HCT116 (cell line): ENCODE results near the gene RNF32. TPM values are rescaled to one million over a fixed set of nuclear protein-coding genes. Genes with fewer than 3 reads are reported as not detected.

ENCODE experiments used
- ATAC-seq: fragments of 200-7000 bp; cut with Tn5 transposase; 2 replicates; pipeline ENCODE4 v1.9.1; 2020; ENCODE audit warnings: mild to moderate bottlenecking, moderate library complexity
- BruUV-seq: library from RNA; stranded (reverse); fragments of 400-500 nt; replicated peaks from 2 replicates; lab custom pipeline; 2021; lab: Mats Ljungman, UMichigan
- CTCF ChIA-PET: fragments of 300-600 bp; sonication (Branson Sonifier 250); formaldehyde crosslinking; loops from one replicate; lab custom pipeline; 2021; ENCODE audit warnings: antibody characterized with exemption; lab: Charles Lee
- POLR2A ChIA-PET: fragments of 300-600, 350-600 bp; sonication (Branson Sonifier 250); formaldehyde crosslinking; loops from one replicate; lab custom pipeline; 2021; ENCODE audit warnings: antibody characterized with exemption; lab: Charles Lee
- RAD21 ChIA-PET, 2 experiments: fragments of 300-600 bp; sonication (Branson Sonifier 250); formaldehyde crosslinking; loops; one replicate each; lab custom pipeline; 2023; ENCODE audit warnings: low total read pairs in 2 of 2; ENCODE audit not compliant: uncharacterized antibody in 2 of 2, unreplicated experiment in 2 of 2, low non-redundant PET in 1 of 2; lab: Charles Lee
- DNase-seq: peaks from one replicate; pipeline ENCODE4 v3.0.0-alpha.2; 2010; ENCODE audit warnings: low read depth, low spot score
- H2AFZ ChIP-seq: fragments of 200-600 bp; shearing (Covaris generic), sonication (generic); 2 replicates; pipeline ENCODE4 v1.6.1; 2017; ENCODE audit warnings: low read depth, mixed run types, mixed read lengths, antibody characterized with exemption, low read length; ENCODE audit not compliant: poor library complexity, severe bottlenecking
- H3K27ac ChIP-seq: 2 replicates; pipeline ENCODE4 v1.5.1; 2012; ENCODE audit warnings: low read depth, low read length
- H3K27me3 ChIP-seq: fragments of 200-600 bp; sonication (generic); 2 replicates; pipeline ENCODE4 v1.6.1; 2016; ENCODE audit warnings: mixed run types, low read length, mixed read lengths; ENCODE audit not compliant: insufficient read depth
- H3K36me3 ChIP-seq, 2 experiments: fragments of 200-500 bp in 1 of 2; fragments of 200-600 bp in 1 of 2; sonication (Bioruptor generic) in 1 of 2; sonication (generic) in 1 of 2; 2 replicates each; pipeline versions ENCODE4 v1.5.1 to v1.6.1; 2014 to 2016; ENCODE audit warnings: low read length in 2 of 2, inconsistent platforms in 1 of 2, mixed read lengths in 1 of 2, mixed run types in 1 of 2; ENCODE audit not compliant: insufficient read depth in 2 of 2, control insufficient read depth in 1 of 2
- H3K4me1 ChIP-seq, 2 experiments: fragments of 200-600 bp in 1 of 2; sonication (generic) in 1 of 2; 2 replicates each; pipeline versions ENCODE4 v1.5.1 to v1.6.1; 2012 to 2017; ENCODE audit warnings: low read length in 2 of 2, inconsistent platforms in 1 of 2, mild to moderate bottlenecking in 1 of 2, mixed read lengths in 1 of 2, mixed run types in 1 of 2, moderate library complexity in 1 of 2; ENCODE audit not compliant: insufficient read depth in 2 of 2, control insufficient read depth in 1 of 2
- H3K4me2 ChIP-seq: fragments of 200-600 bp; sonication (generic); 2 replicates; pipeline ENCODE4 v1.6.1; 2017; ENCODE audit warnings: mixed run types, low read length, mixed read lengths
- H3K4me3 ChIP-seq, 2 experiments: fragments of 200-600 bp in 1 of 2; sonication (generic) in 1 of 2; replicated peaks in 1 of 2; 2 replicates each; pipeline ENCODE4 v1.5.1; 2011 to 2016; ENCODE audit warnings: low read length in 2 of 2, control low read depth in 1 of 2, low read depth in 1 of 2, mild to moderate bottlenecking in 1 of 2, mixed read lengths in 1 of 2, mixed run types in 1 of 2
- H3K79me2 ChIP-seq: fragments of 200-600 bp; sonication (generic); 2 replicates; pipeline ENCODE4 v1.6.1; 2017; ENCODE audit warnings: mild to moderate bottlenecking, mixed run types, low read length, moderate library complexity, mixed read lengths; ENCODE audit not compliant: insufficient read depth
- H3K9ac ChIP-seq: fragments of 200-600 bp; sonication (generic); 2 replicates; pipeline ENCODE4 v1.6.1; 2016; ENCODE audit warnings: low read length, mixed read lengths
- H3K9me2 ChIP-seq: fragments of 200-600 bp; sonication (generic), shearing (Covaris generic); 2 replicates; pipeline ENCODE4 v1.6.1; 2017; ENCODE audit warnings: mixed run types, mild to moderate bottlenecking, moderate library complexity; ENCODE audit not compliant: insufficient read depth
- H3K9me3 ChIP-seq, 2 experiments: fragments of 200-500 bp in 1 of 2; fragments of 200-600 bp in 1 of 2; sonication (Bioruptor generic) in 1 of 2; sonication (generic) in 1 of 2; 2 replicates each; pipeline ENCODE4 v1.6.1; 2014 to 2017; ENCODE audit warnings: low read length in 2 of 2, mixed read lengths in 2 of 2, inconsistent platforms in 1 of 2, low read depth in 1 of 2, mild to moderate bottlenecking in 1 of 2, mixed run types in 1 of 2, moderate library complexity in 1 of 2; ENCODE audit not compliant: control insufficient read depth in 1 of 2, insufficient read depth in 1 of 2
- H4K20me1 ChIP-seq: fragments of 200-600 bp; sonication (generic), shearing (Covaris generic); 2 replicates; pipeline ENCODE4 v1.6.1; 2017; ENCODE audit warnings: mixed run types, mild to moderate bottlenecking, moderate library complexity; ENCODE audit not compliant: insufficient read depth
- CEBPB ChIP-seq: IDR thresholded peaks from 2 replicates; pipeline ENCODE4 v1.6.1; 2012; ENCODE audit warnings: low read depth
- EGR1 ChIP-seq: IDR thresholded peaks from 2 replicates; pipeline ENCODE4 v1.6.1; 2012; ENCODE audit warnings: low read depth
- ELF1 ChIP-seq: IDR thresholded peaks from 2 replicates; pipeline ENCODE4 v1.6.1; 2012; ENCODE audit warnings: low read depth, borderline replicate concordance
- EZH2 ChIP-seq: fragments of 200-600 bp; sonication (generic); IDR thresholded peaks from 2 replicates; pipeline ENCODE4 v1.6.1; 2017; ENCODE audit warnings: antibody characterized with exemption, mixed run types
- JUND ChIP-seq: IDR thresholded peaks from 2 replicates; pipeline ENCODE4 v1.6.1; 2012
- RAD21 ChIP-seq: IDR thresholded peaks from 2 replicates; pipeline ENCODE4 v1.6.1; 2012; ENCODE audit warnings: low read depth, mild to moderate bottlenecking
- SP1 ChIP-seq: IDR thresholded peaks from 2 replicates; pipeline ENCODE4 v1.6.1; 2012; ENCODE audit warnings: low read depth
- SRF ChIP-seq: IDR thresholded peaks from 2 replicates; pipeline ENCODE4 v1.6.1; 2012; ENCODE audit warnings: low read depth
- YY1 ChIP-seq: IDR thresholded peaks from 2 replicates; pipeline ENCODE4 v1.6.1; 2011; ENCODE audit warnings: low read length, low read depth, moderate library complexity, mild to moderate bottlenecking; ENCODE audit not compliant: insufficient replicate concordance; ENCODE audit errors: extremely low read depth
- ZFX ChIP-seq: fragments of 450-650 bp; IDR thresholded peaks from 2 replicates; pipeline ENCODE4 v1.6.1; 2017
- ZNF274 ChIP-seq: fragments of 200-500 bp; sonication (Bioruptor generic); IDR thresholded peaks from 2 replicates; pipeline ENCODE4 v1.6.1; 2014; ENCODE audit warnings: mild to moderate bottlenecking, low read depth, low read length, inconsistent platforms
- intact Hi-C: fragments of 100-400 bp; cut with micrococcal nuclease; formaldehyde crosslinking; loops from 2 replicates; pipeline ENCODE4 v1.10.0; 2022
- total RNA-seq: library from RNA; stranded (reverse); gene quantifications from one replicate; pipeline ENCODE4 v1.2.1, GENCODE V29; 2021; ENCODE audit not compliant: unreplicated experiment
- TF ChIP-seq, protein P1 (sequence below): IDR thresholded peaks from 2 replicates; pipeline ENCODE4 v1.6.1; 2012
- TF ChIP-seq, protein P2 (sequence below): IDR thresholded peaks from 2 replicates; pipeline ENCODE4 v1.6.1; 2012

Gene RNF32
- total RNA-seq, 1 experiment from 2014 or later: 3.4 TPM

DNA sequence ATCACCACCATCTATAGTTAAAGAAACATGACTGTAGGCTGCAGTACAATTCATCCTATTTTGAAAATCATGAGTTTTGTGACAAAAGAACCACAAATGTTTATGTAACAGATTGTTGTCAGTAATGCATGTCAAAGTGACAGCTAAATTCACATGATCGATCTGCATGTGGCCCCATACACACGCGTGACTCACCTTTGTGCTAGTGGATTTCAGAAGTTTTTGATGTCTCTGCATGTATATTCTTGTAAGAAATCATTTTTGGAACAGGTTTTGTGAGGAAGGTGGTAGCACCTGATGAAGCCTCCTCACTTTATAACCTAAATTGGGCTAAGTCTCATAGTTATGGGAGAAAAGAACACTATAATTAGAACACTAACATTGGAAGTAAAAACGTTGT, 17.1 kb downstream of the RNF32 start:
- TF ChIP-seq SRF (no peak), CEBPB (no peak), SP1 (no peak), RAD21 (no peak), YY1 (no peak), ZNF274 (no peak), ZFX (no peak), EZH2 (no peak), ELF1 (no peak)
- TF ChIP-seq, protein P1, sequence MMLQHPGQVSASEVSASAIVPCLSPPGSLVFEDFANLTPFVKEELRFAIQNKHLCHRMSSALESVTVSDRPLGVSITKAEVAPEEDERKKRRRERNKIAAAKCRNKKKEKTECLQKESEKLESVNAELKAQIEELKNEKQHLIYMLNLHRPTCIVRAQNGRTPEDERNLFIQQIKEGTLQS: no peak
- TF ChIP-seq, protein P2, sequence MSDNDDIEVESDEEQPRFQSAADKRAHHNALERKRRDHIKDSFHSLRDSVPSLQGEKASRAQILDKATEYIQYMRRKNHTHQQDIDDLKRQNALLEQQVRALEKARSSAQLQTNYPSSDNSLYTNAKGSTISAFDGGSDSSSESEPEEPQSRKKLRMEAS: no peak
- H3K4me2 ChIP-seq: no peak overlapping the region
- H3K4me1 ChIP-seq: no peaks in the 10 kb centered on the region
- H3K9me3 ChIP-seq: no peaks in the 10 kb centered on the region
- ATAC-seq: no peak
- no peak overlapping the region for H2AFZ ChIP-seq
- RAD21 ChIA-PET: no interaction called here
- no peaks in the 10 kb centered on the region for H3K79me2 ChIP-seq
- H3K27me3 ChIP-seq: no peaks in the 10 kb centered on the region
- POLR2A ChIA-PET: no interaction called here
- no peak for DNase-seq
- intact Hi-C loops: no loop called here
- no peaks in the 10 kb centered on the region for H4K20me1 ChIP-seq
- H3K4me3 ChIP-seq: no peak overlapping the region
- no peaks in the 10 kb centered on the region for H3K9me2 ChIP-seq
- no TSS peak for BruUV-seq
- H3K27ac ChIP-seq: no peak overlapping the region
- H3K36me3 ChIP-seq: no peaks in the 10 kb centered on the region
- no peak overlapping the region for H3K9ac ChIP-seq
- CTCF ChIA-PET: no interaction called here

DNA sequence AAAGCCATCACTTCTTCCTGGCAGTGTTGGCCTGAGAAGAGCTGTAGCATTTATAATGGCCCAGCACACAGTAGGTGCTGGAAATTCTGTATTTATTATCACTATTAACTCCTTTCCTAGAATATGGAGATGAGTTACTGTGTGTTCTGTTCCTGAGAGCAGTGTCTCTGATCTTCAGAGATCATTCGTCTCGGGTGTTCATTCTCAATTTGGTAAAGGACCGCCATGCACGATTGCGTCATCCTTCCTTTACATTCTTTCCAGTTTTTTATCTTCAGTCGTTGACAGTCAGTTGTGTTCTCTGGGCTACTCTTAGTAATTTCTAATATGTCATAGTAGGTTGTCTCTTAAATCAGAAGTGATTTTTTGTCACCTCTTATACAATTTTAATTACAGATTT, 18.6 kb downstream of the RNF32 start:
- ATAC-seq (no peak), DNase-seq (no peak)
- Histone ChIP-seq H3K4me3 (no peak overlapping the region), H4K20me1 (no peaks in the 10 kb centered on the region), H3K4me1 (no peaks in the 10 kb centered on the region), H3K9ac (no peak overlapping the region), H3K27ac (no peak overlapping the region), H3K9me3 (no peaks in the 10 kb centered on the region), H3K9me2 (no peaks in the 10 kb centered on the region), H3K36me3 (no peaks in the 10 kb centered on the region), H3K4me2 (no peak overlapping the region), H2AFZ (no peak overlapping the region), H3K27me3 (no peaks in the 10 kb centered on the region), H3K79me2 (no peaks in the 10 kb centered on the region)
- POLR2A ChIA-PET: no interaction called here
- CTCF ChIA-PET: no interaction called here
- no peak for TF ChIP-seq JUND
- TF ChIP-seq EGR1: no peak
- TF ChIP-seq RAD21: no peak
- TF ChIP-seq ZNF274: no peak
- no TSS peak for BruUV-seq
- RAD21 ChIA-PET: no interaction called here
- intact Hi-C loops: no loop called here
